Fibroblast of lung (primary cell): ENCODE data around the gene LMBRD1. TPM values are rescaled to one million over a fixed set of nuclear protein-coding genes. Genes with fewer than 3 reads are reported as not detected.
"Not testable (repeated sequence)": the region's sequence is repeated elsewhere in the genome, so short reads cannot be mapped to it uniquely, and the experiment has no call there.

Experiments
- DNase-seq, 2 donors: peaks; one replicate each; pipeline versions ENCODE4 v3.0.0 to v3.0.0-alpha.2; 2010; ENCODE audit warnings: low read depth in 2 of 2
- H2AFZ ChIP-seq: 2 replicates; pipeline ENCODE4 v1.5.1; 2012; ENCODE audit warnings: low read length, control low read depth, inconsistent platforms
- H3K27ac ChIP-seq: 2 replicates; pipeline ENCODE4 v1.5.1; 2011; ENCODE audit warnings: low read length, control low read depth; ENCODE audit not compliant: insufficient read depth
- H3K27me3 ChIP-seq: 2 replicates; pipeline ENCODE4 v1.5.1; 2011; ENCODE audit warnings: mild to moderate bottlenecking, low read length; ENCODE audit not compliant: control insufficient read depth, insufficient read depth
- H3K36me3 ChIP-seq: 2 replicates; pipeline ENCODE4 v1.5.1; 2011; ENCODE audit warnings: low read length; ENCODE audit not compliant: control insufficient read depth, insufficient read depth
- H3K4me1 ChIP-seq: 2 replicates; pipeline ENCODE4 v1.5.1; 2011; ENCODE audit warnings: low read length; ENCODE audit not compliant: control insufficient read depth, insufficient read depth; ENCODE audit errors: extremely low read depth
- H3K4me2 ChIP-seq: 2 replicates; pipeline ENCODE4 v1.5.1; 2011; ENCODE audit warnings: low read length, control low read depth; ENCODE audit not compliant: insufficient read depth; ENCODE audit errors: extremely low read depth
- H3K4me3 ChIP-seq, 4 experiments: fragments of 200-600 bp in 1 of 4; sonication (generic) in 1 of 4; replicated peaks in 1 of 4; 2 replicates each; pipeline ENCODE4 v1.5.1; 2011 to 2016; ENCODE audit warnings: low read length in 4 of 4, low read depth in 3 of 4, mild to moderate bottlenecking in 3 of 4, control low read depth in 2 of 4, inconsistent platforms in 1 of 4, mixed read lengths in 1 of 4; ENCODE audit not compliant: insufficient read depth in 1 of 4; ENCODE audit errors: control extremely low read depth in 1 of 4
- H3K79me2 ChIP-seq: 2 replicates; pipeline ENCODE4 v1.5.1; 2012; ENCODE audit warnings: mild to moderate bottlenecking, low read length, inconsistent platforms; ENCODE audit not compliant: control insufficient read depth, insufficient read depth
- H3K9ac ChIP-seq: 2 replicates; pipeline ENCODE4 v1.5.1; 2011; ENCODE audit warnings: mild to moderate bottlenecking, low read length, control low read depth; ENCODE audit not compliant: insufficient read depth
- H3K9me3 ChIP-seq: 2 replicates; pipeline ENCODE4 v1.5.1; 2012; ENCODE audit warnings: low read depth, low read length; ENCODE audit not compliant: control insufficient read depth, insufficient read depth
- H4K20me1 ChIP-seq: 2 replicates; pipeline ENCODE4 v1.5.1; 2011; ENCODE audit warnings: low read length; ENCODE audit not compliant: control insufficient read depth, insufficient read depth; ENCODE audit errors: extremely low read depth
- EZH2 ChIP-seq: IDR thresholded peaks from 2 replicates; pipeline ENCODE4 v1.5.1; 2012; ENCODE audit warnings: low read length, control low read depth, mild to moderate bottlenecking; ENCODE audit errors: missing control alignments
- polyA plus RNA-seq, 2 donors: library from polyadenylated mRNA; depleted of rRNA in 1 of 2; stranded (reverse) in 1 of 2; unstranded in 1 of 2; fragments of >200 nt; gene quantifications; 2 replicates each; pipeline ENCODE4 v1.2.1, GENCODE V29; 2011 to 2012; ENCODE audit warnings: missing spikeins in 1 of 2
- total RNA-seq: library from RNA; depleted of rRNA; stranded (reverse); fragments of >200 nt; gene quantifications from 2 replicates; pipeline ENCODE4 v1.2.1, GENCODE V29; 2014
- TF ChIP-seq, protein P1 (sequence below), 2 donors: IDR thresholded peaks in 1 of 2; conservative IDR thresholded peaks in 1 of 2; 1 replicate in 1 of 2; 2 replicates in 1 of 2; pipeline ENCODE4 v1.5.1; 2011 to 2012; ENCODE audit warnings: low read length in 2 of 2, control low read depth in 1 of 2, inconsistent platforms in 1 of 2, low read depth in 1 of 2, mild to moderate bottlenecking in 1 of 2

LMBRD1 gene
- total and polyA plus RNA-seq, 2 donors (not counting 1 experiment from before 2014, with no cell fraction given) = 30.7 to 46.5 TPM

DNA sequence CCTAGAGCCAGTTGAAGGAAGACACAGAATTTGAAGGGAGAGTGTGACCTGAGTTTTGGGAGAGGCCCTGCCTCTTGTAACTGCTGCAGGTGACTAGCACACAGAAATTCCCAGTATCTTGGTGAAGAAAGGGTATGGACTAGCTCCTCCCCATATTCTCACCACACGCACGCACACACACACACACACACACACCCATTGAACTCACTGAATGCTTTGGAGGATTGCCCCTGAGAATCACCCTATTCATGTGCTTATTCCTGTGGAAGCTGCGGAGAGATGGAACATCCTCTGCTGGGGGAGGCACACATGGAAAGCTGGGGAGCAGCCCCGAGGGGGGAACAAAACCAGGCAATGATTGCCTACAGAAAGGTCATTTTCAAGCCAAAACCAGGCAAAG, 6.2 kb upstream of the LMBRD1 start:
- Histone ChIP-seq H3K27me3 (no peaks in the 10 kb centered on the region), H3K79me2 (no peaks in the 10 kb centered on the region), H4K20me1 (no peaks in the 10 kb centered on the region), H3K4me2 (no peak overlapping the region), H3K4me3 (no peak overlapping the region), H3K9me3 (no peaks in the 10 kb centered on the region), H2AFZ (no peak overlapping the region), H3K4me1 (no peaks in the 10 kb centered on the region), H3K27ac (no peak overlapping the region), H3K9ac (no peak overlapping the region), H3K36me3 (no peaks in the 10 kb centered on the region)
- DNase-seq = no peak
- TF ChIP-seq, protein P1, sequence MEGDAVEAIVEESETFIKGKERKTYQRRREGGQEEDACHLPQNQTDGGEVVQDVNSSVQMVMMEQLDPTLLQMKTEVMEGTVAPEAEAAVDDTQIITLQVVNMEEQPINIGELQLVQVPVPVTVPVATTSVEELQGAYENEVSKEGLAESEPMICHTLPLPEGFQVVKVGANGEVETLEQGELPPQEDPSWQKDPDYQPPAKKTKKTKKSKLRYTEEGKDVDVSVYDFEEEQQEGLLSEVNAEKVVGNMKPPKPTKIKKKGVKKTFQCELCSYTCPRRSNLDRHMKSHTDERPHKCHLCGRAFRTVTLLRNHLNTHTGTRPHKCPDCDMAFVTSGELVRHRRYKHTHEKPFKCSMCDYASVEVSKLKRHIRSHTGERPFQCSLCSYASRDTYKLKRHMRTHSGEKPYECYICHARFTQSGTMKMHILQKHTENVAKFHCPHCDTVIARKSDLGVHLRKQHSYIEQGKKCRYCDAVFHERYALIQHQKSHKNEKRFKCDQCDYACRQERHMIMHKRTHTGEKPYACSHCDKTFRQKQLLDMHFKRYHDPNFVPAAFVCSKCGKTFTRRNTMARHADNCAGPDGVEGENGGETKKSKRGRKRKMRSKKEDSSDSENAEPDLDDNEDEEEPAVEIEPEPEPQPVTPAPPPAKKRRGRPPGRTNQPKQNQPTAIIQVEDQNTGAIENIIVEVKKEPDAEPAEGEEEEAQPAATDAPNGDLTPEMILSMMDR (conservative IDR thresholded peaks at IDR 0.05 in 1 of 2, IDR thresholded peaks at IDR 0.05 in 1 of 2; ENCODE audit: low read depth in 1 of 2, low read length in 2 of 2) = no peak
- TF ChIP-seq EZH2 = no peak

GRCh38 chr6:69801711-69802110, 4.9 kb upstream of the LMBRD1 start:
- Histone ChIP-seq H3K27me3 (no peaks in the 10 kb centered on the region), H3K4me3 (no peak overlapping the region), H3K27ac (no peak overlapping the region), H3K4me2 (no peak overlapping the region), H2AFZ (no peak overlapping the region), H3K4me1 (peaks cover 2% of the 10 kb centered on the region), H3K9ac (no peak overlapping the region), H3K9me3 (no peaks in the 10 kb centered on the region), H4K20me1 (no peaks in the 10 kb centered on the region), H3K79me2 (no peaks in the 10 kb centered on the region), H3K36me3 (no peaks in the 10 kb centered on the region)
- TF ChIP-seq, protein P1 (conservative IDR thresholded peaks at IDR 0.05 in 1 of 2, IDR thresholded peaks at IDR 0.05 in 1 of 2; ENCODE audit: low read depth in 1 of 2, low read length in 2 of 2) = no peak
- no peak for TF ChIP-seq EZH2
- DNase-seq = no peak

- H3K27ac ChIP-seq = no peak overlapping the region
- H3K79me2 ChIP-seq = no peaks in the 10 kb centered on the region
- TF ChIP-seq, protein P1 (conservative IDR thresholded peaks at IDR 0.05 in 1 of 2, IDR thresholded peaks at IDR 0.05 in 1 of 2; ENCODE audit: low read depth in 1 of 2, low read length in 2 of 2) = no peak
- TF ChIP-seq EZH2 = no peak
- no peaks in the 10 kb centered on the region for H3K9me3 ChIP-seq
- no peak overlapping the region for H3K4me3 ChIP-seq
- no peak overlapping the region for H3K4me2 ChIP-seq
- H3K9ac ChIP-seq = no peak overlapping the region
- H4K20me1 ChIP-seq = no peaks in the 10 kb centered on the region
- peaks cover 2% of the 10 kb centered on the region for H3K4me1 ChIP-seq
- DNase-seq = no peak
- H2AFZ ChIP-seq = no peak overlapping the region
- no peaks in the 10 kb centered on the region for H3K27me3 ChIP-seq
- H3K36me3 ChIP-seq = no peaks in the 10 kb centered on the region
These were observed 4.4 kb upstream of the LMBRD1 start for GRCh38 chr6:69801225-69801624.

GRCh38 chr6:69798796-69799195, 2.0 kb upstream of the LMBRD1 start:
- H2AFZ ChIP-seq, H3K79me2 ChIP-seq, H3K9me3 ChIP-seq, H4K20me1 ChIP-seq, H3K4me1 ChIP-seq, H3K9ac ChIP-seq, H3K27me3 ChIP-seq, H3K4me3 ChIP-seq, H3K27ac ChIP-seq, H3K36me3 ChIP-seq, DNase-seq, H3K4me2 ChIP-seq: not testable (repeated sequence)
